ENCODE results near the gene KIF21A. TPM values are rescaled to one million over a fixed set of nuclear protein-coding genes. Genes with fewer than 3 reads are reported as not detected.

Gene KIF21A
- total and polyA plus RNA-seq, 2 of the 13 experiments (the other 11 are each of a cell fraction or from before 2014, with no cell fraction given) = 20.6 to 39.7 TPM

DNA sequence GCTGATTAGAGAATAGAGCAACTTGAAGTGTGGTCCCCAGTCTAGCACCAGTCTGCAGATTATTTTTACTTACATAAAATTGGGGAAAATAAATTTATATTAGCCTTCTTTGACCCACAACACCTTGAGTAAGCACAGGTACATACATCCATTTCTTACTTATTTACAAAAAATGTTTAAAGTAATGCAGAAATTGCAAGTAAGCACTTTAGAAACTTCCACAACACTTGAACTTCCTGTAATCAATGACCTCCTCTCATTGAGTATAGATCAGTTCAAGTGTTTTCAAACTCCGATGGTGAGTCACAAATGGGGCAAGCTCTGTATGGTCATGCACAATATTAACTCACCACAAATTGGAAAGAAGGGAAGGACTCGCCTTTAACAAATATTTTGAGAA is 83.3 kb downstream of the KIF21A start:
- no peak for FAIRE-seq
- Histone ChIP-seq H3K4me1 (ENCODE audit: insufficient read depth, low read length) (no peaks in the 10 kb centered on the region), H3K9me3 (ENCODE audit: low read length) (no peaks in the 10 kb centered on the region), H3K27ac (ENCODE audit: extremely low read length, insufficient read depth, low read length) (no peak overlapping the region), H3K36me3 (replicated peaks in 1 of 2; ENCODE audit: control insufficient read depth in 1 of 2, insufficient read depth in 2 of 2, low read length in 2 of 2) (peaks cover 7 to 27% of the 10 kb centered on the region in 2 experiments; a peak in 4 of 5 replicates), H4K20me1 (ENCODE audit: insufficient read depth, low read length) (no peaks in the 10 kb centered on the region), H3K79me2 (ENCODE audit: insufficient read depth, low read length) (no peaks in the 10 kb centered on the region), H3K9ac (ENCODE audit: insufficient read depth, low read depth, low read length) (no peak overlapping the region), H2AFZ (ENCODE audit: low read length) (no peak overlapping the region), H3K4me2 (ENCODE audit: low read depth, low read length) (no peak overlapping the region), H3K27me3 (ENCODE audit: control insufficient read depth in 1 of 2, insufficient read depth in 2 of 2, low read length in 2 of 2) (no peaks in the 10 kb centered on the region), H3K4me3 (replicated peaks in 1 of 3; ENCODE audit: insufficient read depth in 1 of 3, low read depth in 2 of 3, low read length in 3 of 3) (no peak overlapping the region)
- WGBS (ENCODE audit: low lambda C conversion rate) = 96% methylated on average over 2 of the region's 2 CpGs
- in situ Hi-C loops (cut with HindIII; ENCODE audit: extremely low pct_ligation_motif_present, low pct_unique_long_range_greater_than_20kb) (no loop called here), intact Hi-C loops (cut with micrococcal nuclease; ENCODE audit: unreplicated experiment) (loop anchor here (5.0 kb wide), 1 partner anchor 48 kb away; no protein-coding TSS in a partner anchor)
- BruUV-seq (replicated peaks) = no TSS peak
- no peak for ATAC-seq
- ChIA-PET CTCF (ENCODE audit: low intra/inter-chr PET ratio, low total read pairs) (no interaction called here), POLR2A (no interaction called here)
- TF ChIP-seq MAFG (CRISPR knock-in tag; IDR thresholded peaks at IDR 0.05) = no peak
- peak; percentile 24 to 63; a peak in 2 of 4 replicates for TF ChIP-seq MAFK (conservative IDR thresholded peaks at IDR 0.05 in 1 of 2, IDR thresholded peaks at IDR 0.05 in 1 of 2; ENCODE audit: low read length in 2 of 2)
- DNase-seq (ENCODE audit: low spot score) = no peak

DNA sequence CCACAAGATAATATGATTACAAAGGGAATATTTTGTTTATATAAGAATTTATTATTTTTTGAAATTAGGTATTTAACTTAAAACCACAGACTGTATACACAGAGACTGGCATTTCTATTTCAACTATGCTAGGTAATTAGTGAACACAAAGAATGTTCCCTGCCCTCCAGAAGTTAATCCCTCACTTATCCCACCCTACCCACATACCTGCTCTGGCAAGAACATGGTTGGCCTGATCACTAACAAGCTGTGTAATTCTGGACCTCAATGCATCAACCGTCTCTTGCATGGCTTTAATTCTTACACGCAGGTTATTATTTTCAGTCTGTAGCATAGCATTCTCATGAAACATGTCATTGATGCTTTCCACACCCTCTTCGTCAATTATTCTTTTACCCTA is 85.9 kb downstream of the KIF21A start:
- DNase-seq (ENCODE audit: low spot score) (no peak), FAIRE-seq (no peak), ATAC-seq (no peak)
- Histone ChIP-seq H3K27me3 (ENCODE audit: control insufficient read depth in 1 of 2, insufficient read depth in 2 of 2, low read length in 2 of 2) (no peaks in the 10 kb centered on the region), H3K79me2 (ENCODE audit: insufficient read depth, low read length) (no peaks in the 10 kb centered on the region), H3K4me2 (ENCODE audit: low read depth, low read length) (no peak overlapping the region), H3K36me3 (replicated peaks in 1 of 2; ENCODE audit: control insufficient read depth in 1 of 2, insufficient read depth in 2 of 2, low read length in 2 of 2) (peaks cover 6 to 21% of the 10 kb centered on the region in 2 experiments; a peak in 4 of 5 replicates), H4K20me1 (ENCODE audit: insufficient read depth, low read length) (no peaks in the 10 kb centered on the region), H3K27ac (ENCODE audit: extremely low read length, insufficient read depth, low read length) (no peak overlapping the region), H3K4me1 (ENCODE audit: insufficient read depth, low read length) (no peaks in the 10 kb centered on the region), H3K9me3 (ENCODE audit: low read length) (no peaks in the 10 kb centered on the region), H2AFZ (ENCODE audit: low read length) (no peak overlapping the region), H3K4me3 (replicated peaks in 1 of 3; ENCODE audit: insufficient read depth in 1 of 3, low read depth in 2 of 3, low read length in 3 of 3) (no peak overlapping the region), H3K9ac (ENCODE audit: insufficient read depth, low read depth, low read length) (no peak overlapping the region)
- BruUV-seq (replicated peaks) = no TSS peak
- intact Hi-C loops (cut with micrococcal nuclease; ENCODE audit: unreplicated experiment) = loop anchor here (5.0 kb wide), 1 partner anchor 50 kb away; no protein-coding TSS in a partner anchor
- TF ChIP-seq POGZ (CRISPR knock-in tag; IDR thresholded peaks at IDR 0.05) (no peak), ZNF256 (CRISPR knock-in tag; conservative IDR thresholded peaks at IDR 0.05) (no peak), IKZF1 (IDR thresholded peaks at IDR 0.05) (no peak), AHR (CRISPR knock-in tag; IDR thresholded peaks at IDR 0.05) (no peak), ZNF317 (CRISPR knock-in tag; IDR thresholded peaks at IDR 0.05) (no peak), CHD2 (IDR thresholded peaks at IDR 0.05; ENCODE audit: low read depth, low read length) (no peak), MED8 (CRISPR knock-in tag; IDR thresholded peaks at IDR 0.05; ENCODE audit: insufficient replicate concordance) (no peak), IKZF4 (CRISPR knock-in tag; IDR thresholded peaks at IDR 0.05; ENCODE audit: borderline replicate concordance, low read depth, not compliant biosample characterization) (no peak), BCLAF1 (IDR thresholded peaks at IDR 0.05) (no peak)
- ChIA-PET POLR2A (no interaction called here), CTCF (ENCODE audit: low intra/inter-chr PET ratio, low total read pairs) (no interaction called here)
- in situ Hi-C loops (cut with HindIII; ENCODE audit: extremely low pct_ligation_motif_present, low pct_unique_long_range_greater_than_20kb) = no loop called here
- 96% methylated on average over 3 of the region's 3 CpGs for WGBS (ENCODE audit: low lambda C conversion rate)
